ENCODE data around the gene B2M.
A peak's percentile ranks its signal among the peaks of the same experiment; 100 is the strongest.
"Not testable (repeated sequence)": the region's sequence is repeated elsewhere in the genome, so short reads cannot be mapped to it uniquely, and the experiment has no call there.

The B2M gene

DNA sequence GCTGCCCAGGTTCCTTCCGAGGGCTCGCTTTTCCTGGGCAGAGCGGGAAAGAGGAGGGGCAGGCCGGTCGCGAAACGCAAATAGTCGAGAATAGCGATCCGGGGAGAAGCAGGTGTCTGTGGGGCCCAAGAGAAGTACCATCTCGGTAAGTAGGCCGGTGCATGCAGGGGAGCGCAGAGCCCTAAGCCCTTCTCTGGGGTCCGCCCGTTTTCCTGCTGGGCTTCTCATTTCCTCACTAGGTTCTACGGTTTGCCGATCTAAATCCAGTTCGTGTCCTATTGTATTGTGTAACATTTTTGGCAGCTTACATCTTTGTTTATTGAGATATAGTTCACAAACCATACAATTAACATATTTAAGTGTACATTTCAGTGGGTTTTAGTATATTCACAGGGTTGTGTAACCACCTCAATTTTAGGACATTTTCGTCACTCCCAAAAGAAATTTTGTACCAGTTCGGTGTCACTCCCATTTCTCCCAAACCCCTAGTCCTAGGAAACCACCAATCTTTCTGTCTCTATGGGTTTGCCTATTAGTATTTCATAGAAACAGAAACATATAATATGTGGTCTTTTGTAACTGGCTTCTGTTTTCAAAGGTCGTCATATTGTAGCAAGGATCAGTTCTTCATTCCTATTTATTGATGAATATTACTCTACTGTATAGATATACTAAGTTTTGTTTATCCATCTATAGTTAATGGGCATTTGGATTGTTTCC is 18.3 kb downstream of the B2M start:
- DNase-seq (ENCODE audit: low spot score): no peak
- TF ChIP-seq, protein P1, sequence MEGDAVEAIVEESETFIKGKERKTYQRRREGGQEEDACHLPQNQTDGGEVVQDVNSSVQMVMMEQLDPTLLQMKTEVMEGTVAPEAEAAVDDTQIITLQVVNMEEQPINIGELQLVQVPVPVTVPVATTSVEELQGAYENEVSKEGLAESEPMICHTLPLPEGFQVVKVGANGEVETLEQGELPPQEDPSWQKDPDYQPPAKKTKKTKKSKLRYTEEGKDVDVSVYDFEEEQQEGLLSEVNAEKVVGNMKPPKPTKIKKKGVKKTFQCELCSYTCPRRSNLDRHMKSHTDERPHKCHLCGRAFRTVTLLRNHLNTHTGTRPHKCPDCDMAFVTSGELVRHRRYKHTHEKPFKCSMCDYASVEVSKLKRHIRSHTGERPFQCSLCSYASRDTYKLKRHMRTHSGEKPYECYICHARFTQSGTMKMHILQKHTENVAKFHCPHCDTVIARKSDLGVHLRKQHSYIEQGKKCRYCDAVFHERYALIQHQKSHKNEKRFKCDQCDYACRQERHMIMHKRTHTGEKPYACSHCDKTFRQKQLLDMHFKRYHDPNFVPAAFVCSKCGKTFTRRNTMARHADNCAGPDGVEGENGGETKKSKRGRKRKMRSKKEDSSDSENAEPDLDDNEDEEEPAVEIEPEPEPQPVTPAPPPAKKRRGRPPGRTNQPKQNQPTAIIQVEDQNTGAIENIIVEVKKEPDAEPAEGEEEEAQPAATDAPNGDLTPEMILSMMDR (IDR thresholded peaks at IDR 0.05; ENCODE audit: extremely low read depth, insufficient read depth, missing control alignments): no peak
- in situ Hi-C loops (cut with MboI; ENCODE audit: low pct_unique_long_range_greater_than_20kb, low sequenced_read_pairs, unreplicated experiment): no loop called here

DNA sequence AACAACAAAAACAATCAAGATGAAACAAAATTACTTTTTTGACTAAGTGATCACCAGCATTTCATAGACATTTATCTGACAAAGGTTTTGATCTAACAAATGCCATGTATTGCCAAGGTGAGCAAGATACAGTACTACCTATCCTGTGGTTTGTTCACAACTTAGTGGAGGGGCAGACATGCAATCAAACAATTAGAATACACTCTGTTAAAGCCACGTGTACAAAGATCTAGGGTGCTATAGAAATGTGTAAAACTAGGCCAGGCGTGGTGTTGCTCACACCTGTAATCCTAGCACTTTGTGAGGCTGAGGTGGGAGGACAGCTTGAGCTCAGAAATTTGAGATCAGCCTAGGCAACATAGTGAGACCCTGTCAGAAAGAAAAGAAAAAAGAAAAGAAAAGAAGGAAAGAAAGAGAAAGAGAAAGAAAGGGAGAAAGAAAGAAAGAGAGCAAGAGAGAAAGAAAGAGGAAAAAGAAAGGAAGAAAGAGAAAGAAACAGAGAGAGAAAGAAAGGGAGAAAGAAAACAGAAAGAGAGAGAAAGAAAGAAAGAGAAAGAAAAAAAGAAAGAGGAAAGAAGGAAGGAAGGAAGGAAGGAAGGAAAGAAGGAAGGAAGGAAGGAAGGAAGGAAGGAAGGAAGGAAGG is 23.6 kb downstream of the B2M start:
- TF ChIP-seq, protein P1 (IDR thresholded peaks at IDR 0.05; ENCODE audit: extremely low read depth, insufficient read depth, missing control alignments): no peak
- DNase-seq (ENCODE audit: low spot score): no peak
- in situ Hi-C loops (cut with MboI; ENCODE audit: low pct_unique_long_range_greater_than_20kb, low sequenced_read_pairs, unreplicated experiment): no loop called here

DNA sequence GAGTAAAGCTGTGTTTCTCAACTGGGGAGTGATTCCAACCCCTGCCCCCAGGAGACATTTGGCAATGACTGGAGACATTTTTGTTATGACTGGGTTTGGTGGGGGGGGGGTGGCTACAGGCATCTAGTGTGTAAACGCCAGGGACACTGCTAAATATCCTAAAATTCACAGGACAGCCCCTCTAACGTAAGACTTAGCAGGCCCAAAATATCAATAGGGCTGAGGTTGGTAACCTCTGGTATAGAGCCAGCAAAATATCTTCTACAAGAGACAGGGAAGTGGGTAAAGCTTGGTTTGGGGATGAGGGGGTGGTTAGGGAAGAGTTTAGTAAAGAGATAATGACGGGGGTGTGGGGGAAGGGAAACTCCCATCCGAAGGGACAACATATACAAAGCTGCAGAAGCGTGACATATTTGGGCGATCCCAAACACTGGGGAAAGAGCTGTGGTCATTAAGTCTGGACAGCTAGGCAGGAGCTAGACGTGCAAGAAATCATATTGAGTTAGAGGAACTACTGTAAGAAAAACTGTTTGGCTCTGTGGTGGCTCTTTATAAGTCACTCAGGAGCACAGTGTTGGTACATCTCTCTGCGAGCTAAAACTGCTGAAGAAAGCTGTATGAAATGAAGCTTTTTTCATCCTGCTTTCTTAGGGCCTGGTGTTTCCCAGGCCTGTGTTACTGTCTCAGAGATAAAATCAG is 24.3 kb downstream of the B2M start:
- DNase-seq (ENCODE audit: low spot score): peak; percentile 20
- TF ChIP-seq, protein P1 (IDR thresholded peaks at IDR 0.05; ENCODE audit: extremely low read depth, insufficient read depth, missing control alignments): no peak
- in situ Hi-C loops (cut with MboI; ENCODE audit: low pct_unique_long_range_greater_than_20kb, low sequenced_read_pairs, unreplicated experiment): no loop called here

DNA sequence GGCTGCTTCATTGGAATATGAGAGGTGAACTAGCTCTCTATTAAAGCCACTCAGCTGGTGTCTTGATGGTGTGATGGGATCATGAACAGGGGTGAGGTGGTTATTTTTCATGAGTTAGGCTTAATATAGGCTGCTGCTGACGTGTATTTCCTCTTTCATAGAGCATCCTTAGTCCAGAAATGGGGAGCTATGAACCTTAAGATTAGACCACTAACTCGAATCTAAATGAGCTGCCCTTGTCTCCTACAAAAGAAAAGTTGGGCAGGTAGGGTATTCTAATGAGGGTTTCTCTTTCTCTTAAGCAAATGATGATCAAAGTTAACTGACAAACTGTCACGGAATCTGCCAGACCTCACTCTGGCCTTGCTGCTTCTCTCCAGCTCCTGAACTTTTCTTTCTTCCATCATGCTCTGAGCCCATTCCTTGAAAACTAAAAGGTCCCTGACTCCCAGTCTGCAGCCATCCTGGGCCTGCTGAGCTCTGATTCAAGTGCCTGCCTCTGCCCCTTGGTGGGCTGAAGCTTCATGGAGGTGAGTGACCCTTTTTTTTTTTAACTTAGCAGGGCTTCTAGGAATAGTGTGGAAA is 25.0 kb downstream of the B2M start, which contains the start of gene TRIM69:
TRIM69 (plus strand) TSS at position 348 of the 585 bp plus-strand sequence; CDS start at position 525, 177 bp downstream.
- DNase-seq (ENCODE audit: low spot score): peak; percentile 23
- TF ChIP-seq, protein P1 (IDR thresholded peaks at IDR 0.05; ENCODE audit: extremely low read depth, insufficient read depth, missing control alignments): no peak
- in situ Hi-C loops (cut with MboI; ENCODE audit: low pct_unique_long_range_greater_than_20kb, low sequenced_read_pairs, unreplicated experiment): no loop called here

DNA sequence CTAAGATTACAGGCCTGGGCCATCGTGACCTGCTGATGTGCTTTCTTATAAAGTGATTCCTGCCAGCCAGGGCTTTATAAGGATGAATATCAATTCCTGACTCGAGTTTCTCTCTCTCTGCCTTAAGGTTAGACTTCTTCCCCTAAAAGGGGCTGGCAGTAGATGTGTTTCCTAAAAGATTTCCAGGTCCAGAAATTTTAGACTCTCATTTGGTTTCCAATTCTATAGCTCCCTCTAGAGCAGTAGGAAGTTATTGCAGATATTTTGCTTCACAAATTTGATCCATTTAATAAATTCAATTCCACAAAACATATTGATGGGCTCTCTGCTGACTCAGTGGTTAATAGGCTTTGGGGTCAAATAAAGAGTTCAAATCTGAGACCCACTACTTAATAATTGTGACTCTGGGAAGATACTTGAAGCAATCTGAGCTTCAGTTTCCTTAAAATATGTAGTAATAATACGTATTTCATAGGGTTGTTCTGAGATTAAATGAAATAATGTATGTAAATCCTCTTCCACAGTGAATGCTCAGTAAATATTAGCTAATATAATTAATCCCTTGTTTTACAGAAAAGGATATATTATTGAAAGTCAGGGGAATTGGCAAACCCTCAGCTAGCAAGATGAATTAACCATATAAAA is 27.1 kb downstream of the B2M start:
- in situ Hi-C loops (cut with MboI; ENCODE audit: low pct_unique_long_range_greater_than_20kb, low sequenced_read_pairs, unreplicated experiment): no loop called here
- peak; percentile 36 for DNase-seq (ENCODE audit: low spot score)

DNA sequence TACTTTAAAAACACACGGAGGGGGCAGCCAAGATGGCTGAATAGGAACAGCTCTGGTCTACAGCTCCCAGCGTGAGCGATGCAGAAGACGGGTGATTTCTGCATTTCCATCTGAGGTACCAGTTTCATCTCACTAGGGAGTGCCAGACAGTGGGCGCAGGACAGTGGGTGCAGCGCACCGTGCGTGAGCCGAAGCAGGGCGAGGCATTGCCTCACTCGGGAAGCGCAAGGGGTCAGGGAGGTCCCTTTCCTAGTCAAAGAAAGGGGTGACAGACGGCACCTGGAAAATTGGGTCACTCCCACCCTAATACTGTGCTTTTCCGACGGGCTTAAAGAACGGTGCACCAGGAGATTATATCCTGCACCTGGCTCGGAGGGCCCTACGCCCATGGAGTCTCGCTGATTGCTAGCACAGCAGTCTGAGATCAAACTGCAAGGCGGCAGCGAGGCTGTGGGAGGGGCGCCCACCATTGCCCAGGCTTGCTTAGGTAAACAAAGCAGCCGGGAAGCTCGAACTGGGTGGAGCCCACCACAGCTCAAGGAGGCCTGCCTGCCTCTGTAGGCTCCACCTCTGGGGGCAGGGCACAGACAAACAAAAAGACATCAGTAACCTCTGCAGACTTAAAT is 28.0 kb downstream of the B2M start:
- in situ Hi-C loops (cut with MboI; ENCODE audit: low pct_unique_long_range_greater_than_20kb, low sequenced_read_pairs, unreplicated experiment); DNase-seq (ENCODE audit: low spot score): not testable (repeated sequence)

More for the DNA sequence above, 27.1 kb downstream of the B2M start:
- TF ChIP-seq, protein P1 (IDR thresholded peaks at IDR 0.05; ENCODE audit: extremely low read depth, insufficient read depth, missing control alignments): peak; percentile 64

DNA sequence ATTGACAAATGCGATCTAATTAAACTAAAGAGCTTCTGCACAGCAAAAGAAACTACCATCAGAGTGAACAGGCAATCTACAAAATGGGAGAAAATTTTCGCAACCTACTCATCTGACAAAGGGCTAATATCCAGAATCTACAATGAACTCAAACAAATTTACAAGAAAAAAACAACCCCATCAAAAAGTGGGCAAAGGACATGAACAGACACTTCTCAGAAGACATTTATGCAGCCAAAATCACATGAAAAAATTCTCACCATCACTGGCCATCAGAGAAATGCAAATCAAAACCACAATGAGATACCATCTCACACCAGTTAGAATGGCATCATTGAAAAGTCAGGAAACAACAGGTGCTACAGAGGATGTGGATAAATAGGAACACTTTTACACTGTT is 32.1 kb downstream of the B2M start:
- in situ Hi-C loops (cut with MboI; ENCODE audit: low pct_unique_long_range_greater_than_20kb, low sequenced_read_pairs, unreplicated experiment): not testable (repeated sequence)

More for the DNA sequence above, 32.1 kb downstream of the B2M start:
- not testable (repeated sequence) for DNase-seq (ENCODE audit: low spot score)

Measured in GM13977 (cell line).